ENCODE data around the gene NINL.

Gene NINL

GRCh38 chr20:25510721-25511120 lies 74.6 kb downstream of the NINL start:
- no peak for DNase-seq (ENCODE audit: low read depth)
- no peak for TF ChIP-seq CTCF (IDR thresholded peaks at IDR 0.05; ENCODE audit: control insufficient read depth, extremely low read depth, insufficient read depth)
- no peak overlapping the region for H3K4me3 ChIP-seq (ENCODE audit: low read depth, low read length)

GRCh38 chr20:25510202-25510601 lies 75.1 kb downstream of the NINL start:
- no peak for TF ChIP-seq CTCF (IDR thresholded peaks at IDR 0.05; ENCODE audit: control insufficient read depth, extremely low read depth, insufficient read depth)
- DNase-seq (ENCODE audit: low read depth): no peak
- no peak overlapping the region for H3K4me3 ChIP-seq (ENCODE audit: low read depth, low read length)

GRCh38 chr20:25509084-25509483 lies 76.2 kb downstream of the NINL start:
- DNase-seq (ENCODE audit: low read depth): no peak
- TF ChIP-seq CTCF (IDR thresholded peaks at IDR 0.05; ENCODE audit: control insufficient read depth, extremely low read depth, insufficient read depth): no peak
- no peak overlapping the region for H3K4me3 ChIP-seq (ENCODE audit: low read depth, low read length)

GRCh38 chr20:25508083-25508770 lies 77.1 kb downstream of the NINL start:
- DNase-seq (ENCODE audit: low read depth): no peak
- TF ChIP-seq CTCF (IDR thresholded peaks at IDR 0.05; ENCODE audit: control insufficient read depth, extremely low read depth, insufficient read depth): no peak

GRCh38 chr20:25507385-25508082 lies 77.8 kb downstream of the NINL start:
- DNase-seq (ENCODE audit: low read depth): no peak
- no peak overlapping the region for H3K4me3 ChIP-seq (ENCODE audit: low read depth, low read length)
- TF ChIP-seq CTCF (IDR thresholded peaks at IDR 0.05; ENCODE audit: control insufficient read depth, extremely low read depth, insufficient read depth): 0 out of 2 replicates have a peak, but pooled peaks have one; percentile 4

More at GRCh38 chr20:25508083-25508770, 77.1 kb downstream of the NINL start:
- H3K4me3 ChIP-seq (ENCODE audit: low read depth, low read length): no peak overlapping the region

- H3K4me3 ChIP-seq (ENCODE audit: low read depth, low read length): no peak overlapping the region
- DNase-seq (ENCODE audit: low read depth): no peak
- TF ChIP-seq CTCF (IDR thresholded peaks at IDR 0.05; ENCODE audit: control insufficient read depth, extremely low read depth, insufficient read depth): no peak
Observed at GRCh38 chr20:25504366-25505135, 80.8 kb downstream of the NINL start.
